Astrocyte (in vitro differentiated cells and primary cell): ENCODE results near the gene MEPCE.

Source experiments
- EZH2 ChIP-seq: IDR thresholded peaks from 2 replicates; pipeline ENCODE4 v1.6.1; 2012; ENCODE audit warnings: mild to moderate bottlenecking, low read length, inconsistent platforms; ENCODE audit not compliant: insufficient read depth
- TF ChIP-seq, protein P1 (sequence below): IDR thresholded peaks from 2 replicates; pipeline ENCODE4 v1.5.1; 2011; ENCODE audit warnings: low read depth, mild to moderate bottlenecking, inconsistent platforms, low read length, moderate library complexity; ENCODE audit not compliant: insufficient read depth

- TF ChIP-seq, protein P1, sequence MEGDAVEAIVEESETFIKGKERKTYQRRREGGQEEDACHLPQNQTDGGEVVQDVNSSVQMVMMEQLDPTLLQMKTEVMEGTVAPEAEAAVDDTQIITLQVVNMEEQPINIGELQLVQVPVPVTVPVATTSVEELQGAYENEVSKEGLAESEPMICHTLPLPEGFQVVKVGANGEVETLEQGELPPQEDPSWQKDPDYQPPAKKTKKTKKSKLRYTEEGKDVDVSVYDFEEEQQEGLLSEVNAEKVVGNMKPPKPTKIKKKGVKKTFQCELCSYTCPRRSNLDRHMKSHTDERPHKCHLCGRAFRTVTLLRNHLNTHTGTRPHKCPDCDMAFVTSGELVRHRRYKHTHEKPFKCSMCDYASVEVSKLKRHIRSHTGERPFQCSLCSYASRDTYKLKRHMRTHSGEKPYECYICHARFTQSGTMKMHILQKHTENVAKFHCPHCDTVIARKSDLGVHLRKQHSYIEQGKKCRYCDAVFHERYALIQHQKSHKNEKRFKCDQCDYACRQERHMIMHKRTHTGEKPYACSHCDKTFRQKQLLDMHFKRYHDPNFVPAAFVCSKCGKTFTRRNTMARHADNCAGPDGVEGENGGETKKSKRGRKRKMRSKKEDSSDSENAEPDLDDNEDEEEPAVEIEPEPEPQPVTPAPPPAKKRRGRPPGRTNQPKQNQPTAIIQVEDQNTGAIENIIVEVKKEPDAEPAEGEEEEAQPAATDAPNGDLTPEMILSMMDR, result no peak
- TF ChIP-seq EZH2, result no peak
Measured at GRCh38 chr7:100435401-100436304, 6.0 kb downstream of the MEPCE start.
